ENCODE data around the gene OR6Y1. TPM values are rescaled to one million over a fixed set of nuclear protein-coding genes. Genes with fewer than 3 reads are reported as not detected.

OR6Y1 gene
- total RNA-seq (2014; rRNA removed; shearing (Covaris generic)) = not detected in 2 replicates

GRCh38 chr1:158554352-158554751, at the start of gene OR6Y1:
TSS of gene OR6Y1 (minus strand) at chr1:158554405. CDS start at chr1:158548105, 6,300 bp downstream.
- no peak for DNase-seq (ENCODE audit: low spot score)

- DNase-seq (ENCODE audit: low spot score) = no peak
Observed at GRCh38 chr1:158600735-158601134, 46.5 kb upstream of the OR6Y1 start.

GRCh38 chr1:158586942-158587341, 32.7 kb upstream of the OR6Y1 start:
- DNase-seq (ENCODE audit: low spot score) = no peak

GRCh38 chr1:158583962-158584361, 29.8 kb upstream of the OR6Y1 start:
- DNase-seq (ENCODE audit: low spot score) = no peak

GRCh38 chr1:158579733-158580132, 25.5 kb upstream of the OR6Y1 start, which contains the start of gene OR10X1:
TSS of gene OR10X1 (minus strand) at chr1:158579899. CDS start at chr1:158579899, 0 bp downstream.
- DNase-seq (ENCODE audit: low spot score) = no peak

GRCh38 chr1:158577561-158577960, 23.4 kb upstream of the OR6Y1 start:
- DNase-seq (ENCODE audit: low spot score) = no peak

GRCh38 chr1:158572226-158572625, 18.0 kb upstream of the OR6Y1 start:
- DNase-seq (ENCODE audit: low spot score) = no peak

GRCh38 chr1:158570480-158570879, 16.3 kb upstream of the OR6Y1 start, which contains the start of gene OR6P1:
TSS of gene OR6P1 (minus strand) at chr1:158570580. CDS start at chr1:158563604, 6,976 bp downstream.
- no peak for DNase-seq (ENCODE audit: low spot score)

- no peak for DNase-seq (ENCODE audit: low spot score)
Observed at GRCh38 chr1:158564608-158565007, 10.4 kb upstream of the OR6Y1 start.

GRCh38 chr1:158563853-158564252, 9.6 kb upstream of the OR6Y1 start:
- no peak for DNase-seq (ENCODE audit: low spot score)

GRCh38 chr1:158559696-158560095, 5.5 kb upstream of the OR6Y1 start:
- DNase-seq (ENCODE audit: low spot score) = no peak

- DNase-seq (ENCODE audit: low spot score) = no peak
Observed at GRCh38 chr1:158552296-158552695, 1.9 kb downstream of the OR6Y1 start.

GRCh38 chr1:158547533-158547932, 6.7 kb downstream of the OR6Y1 start:
- DNase-seq (ENCODE audit: low spot score) = no peak

GRCh38 chr1:158537609-158538008, 16.6 kb downstream of the OR6Y1 start:
- DNase-seq (ENCODE audit: low spot score) = no peak

GRCh38 chr1:158534496-158534895, 19.7 kb downstream of the OR6Y1 start:
- no peak for DNase-seq (ENCODE audit: low spot score)

- peak; percentile 55 for DNase-seq (ENCODE audit: low spot score)
Observed at GRCh38 chr1:158527190-158527815, 26.9 kb downstream of the OR6Y1 start.

- no peak for DNase-seq (ENCODE audit: low spot score)
Observed at GRCh38 chr1:158521666-158522058, 32.5 kb downstream of the OR6Y1 start.

- DNase-seq (ENCODE audit: low spot score) = no peak
Observed at GRCh38 chr1:158520955-158521665, 33.1 kb downstream of the OR6Y1 start.

GRCh38 chr1:158520021-158520420, 34.2 kb downstream of the OR6Y1 start:
- DNase-seq (ENCODE audit: low spot score) = no peak

GRCh38 chr1:158516966-158517365, 37.2 kb downstream of the OR6Y1 start:
- DNase-seq (ENCODE audit: low spot score) = no peak

GRCh38 chr1:158509471-158510156, 44.6 kb downstream of the OR6Y1 start:
- peak; percentile 8 for DNase-seq (ENCODE audit: low spot score)

GRCh38 chr1:158507511-158507910, 46.7 kb downstream of the OR6Y1 start:
- no peak for DNase-seq (ENCODE audit: low spot score)
